PFSK-1 (cell line): ENCODE measurements around the gene TBC1D16.

Experiments used
- FOXP2 ChIP-seq: optimal IDR thresholded peaks from 2 replicates; pipeline ENCODE3; 2011; ENCODE audit warnings: borderline replicate concordance, control low read depth, inconsistent platforms; ENCODE audit not compliant: insufficient read depth; ENCODE audit errors: extremely low read length, extremely low read depth
- POLR2AphosphoS5 ChIP-seq: IDR thresholded peaks from 2 replicates; pipeline ENCODE4 v1.6.1; 2012; ENCODE audit warnings: low read depth, mild to moderate bottlenecking, control low read depth, low read length, moderate library complexity
- REST ChIP-seq, 2 experiments: IDR thresholded peaks; 2 replicates each; pipeline versions ENCODE4 v1.6.1 to v1.8.0; 2011 to 2012; ENCODE audit warnings: low read depth in 2 of 2, low read length in 2 of 2, control low read depth in 1 of 2, inconsistent platforms in 1 of 2, mild to moderate bottlenecking in 1 of 2, moderate library complexity in 1 of 2; ENCODE audit not compliant: insufficient read depth in 1 of 2
- SIN3A ChIP-seq: IDR thresholded peaks from 2 replicates; pipeline ENCODE4 v1.6.1; 2012; ENCODE audit warnings: mild to moderate bottlenecking, low read length, moderate library complexity, borderline replicate concordance; ENCODE audit not compliant: insufficient read depth
- TAF1 ChIP-seq: IDR thresholded peaks from 2 replicates; pipeline ENCODE4 v1.6.1; 2012; ENCODE audit warnings: low read length, control low read depth, borderline replicate concordance; ENCODE audit not compliant: insufficient read depth

The TBC1D16 gene

GRCh38 chr17:80000136-80000535 is 35.5 kb downstream of the TBC1D16 start:
- no peak for TF ChIP-seq POLR2AphosphoS5
- no peak for TF ChIP-seq FOXP2
- TF ChIP-seq TAF1 = no peak
- no peak for TF ChIP-seq SIN3A
- TF ChIP-seq REST (IDR thresholded peaks at IDR 0.05; ENCODE audit: insufficient read depth in 1 of 2, low read depth in 2 of 2, low read length in 2 of 2) = no peak

GRCh38 chr17:79997011-79997660 is 38.5 kb downstream of the TBC1D16 start:
- TF ChIP-seq SIN3A (no peak), POLR2AphosphoS5 (no peak), REST (IDR thresholded peaks at IDR 0.05; ENCODE audit: insufficient read depth in 1 of 2, low read depth in 2 of 2, low read length in 2 of 2) (no peak), TAF1 (no peak), FOXP2 (no peak)

GRCh38 chr17:79996291-79996690 is 39.4 kb downstream of the TBC1D16 start:
- no peak for TF ChIP-seq TAF1
- TF ChIP-seq POLR2AphosphoS5 = no peak

- no peak for TF ChIP-seq REST (IDR thresholded peaks at IDR 0.05; ENCODE audit: insufficient read depth in 1 of 2, low read depth in 2 of 2, low read length in 2 of 2)
- no peak for TF ChIP-seq POLR2AphosphoS5
- no peak for TF ChIP-seq SIN3A
- no peak for TF ChIP-seq FOXP2
- no peak for TF ChIP-seq TAF1
These were observed 40.0 kb downstream of the TBC1D16 start for GRCh38 chr17:79995696-79996095.

GRCh38 chr17:79994602-79995001 is 41.1 kb downstream of the TBC1D16 start:
- TF ChIP-seq FOXP2 (no peak), REST (IDR thresholded peaks at IDR 0.05; ENCODE audit: insufficient read depth in 1 of 2, low read depth in 2 of 2, low read length in 2 of 2) (no peak), POLR2AphosphoS5 (no peak), SIN3A (no peak), TAF1 (no peak)
